OCI-LY1 (cell line): ENCODE measurements around the gene FGD3.

Source experiments
- H2AFZ ChIP-seq: fragments of 200-600 bp; sonication (generic), shearing (Covaris generic); 2 replicates; pipeline ENCODE4 v1.6.0; 2014; ENCODE audit warnings: antibody characterized with exemption, mild to moderate bottlenecking, low read length
- H3F3A ChIP-seq: fragments of 200-600 bp; sonication (generic), shearing (Covaris generic); 2 replicates; pipeline ENCODE4 v1.6.0; 2014; ENCODE audit warnings: mild to moderate bottlenecking, antibody characterized with exemption, low read length, moderate library complexity; ENCODE audit not compliant: insufficient read depth
- H3K27ac ChIP-seq: fragments of 200-600 bp; sonication (generic); 2 replicates; pipeline ENCODE4 v1.5.1; 2014; ENCODE audit warnings: low read length, mixed run types, mild to moderate bottlenecking, low read depth; ENCODE audit not compliant: poor library complexity, severe bottlenecking
- H3K27me3 ChIP-seq: fragments of 200-600 bp; sonication (generic); 2 replicates; pipeline ENCODE4 v1.6.0; 2014; ENCODE audit warnings: antibody characterized with exemption, mild to moderate bottlenecking, low read length, moderate library complexity; ENCODE audit not compliant: insufficient read depth
- H3K36me3 ChIP-seq: fragments of 200-600 bp; sonication (generic); 2 replicates; pipeline ENCODE4 v1.6.1; 2014; ENCODE audit warnings: mild to moderate bottlenecking, antibody characterized with exemption, low read length, moderate library complexity, mixed read lengths; ENCODE audit not compliant: insufficient read depth
- H3K4me1 ChIP-seq: fragments of 200-600 bp; sonication (generic); 2 replicates; pipeline ENCODE4 v1.5.1; 2014; ENCODE audit warnings: mild to moderate bottlenecking, low read length, moderate library complexity; ENCODE audit not compliant: insufficient read depth, severe bottlenecking
- H3K4me2 ChIP-seq: fragments of 200-600 bp; sonication (generic), shearing (Covaris generic); 2 replicates; pipeline ENCODE4 v1.6.1; 2014; ENCODE audit warnings: low read length
- H3K4me3 ChIP-seq: fragments of 200-600 bp; sonication (generic); 2 replicates; pipeline ENCODE4 v1.5.1; 2014; ENCODE audit warnings: low read length, low read depth, mild to moderate bottlenecking, mixed read lengths; ENCODE audit not compliant: poor library complexity, severe bottlenecking
- H3K79me2 ChIP-seq: fragments of 200-600 bp; shearing (Covaris generic); 2 replicates; pipeline ENCODE4 v1.6.1; 2016; ENCODE audit warnings: mixed run types, low read length, mixed read lengths; ENCODE audit not compliant: insufficient read depth
- H3K9ac ChIP-seq: fragments of 200-600 bp; sonication (generic), shearing (Covaris generic); 2 replicates; pipeline ENCODE4 v1.6.1; 2014; ENCODE audit warnings: mild to moderate bottlenecking, low read length, mixed read lengths
- H3K9me2 ChIP-seq: fragments of 200-600 bp; sonication (generic), shearing (Covaris generic); 2 replicates; pipeline ENCODE4 v1.6.1; 2014; ENCODE audit warnings: low read depth, mild to moderate bottlenecking, low read length, mixed read lengths
- H3K9me3 ChIP-seq: fragments of 200-600 bp; shearing (Covaris generic); 2 replicates; pipeline ENCODE4 v1.6.1; 2014; ENCODE audit warnings: low read length, mixed read lengths
- H4K20me1 ChIP-seq: fragments of 200-600 bp; sonication (generic), shearing (Covaris generic); 2 replicates; pipeline ENCODE4 v1.6.0; 2016; ENCODE audit warnings: mild to moderate bottlenecking, low read length; ENCODE audit not compliant: insufficient read depth
- EZH2 ChIP-seq: fragments of 200-600 bp; sonication (generic), shearing (Covaris generic); IDR thresholded peaks from 2 replicates; pipeline ENCODE4 v1.8.0; 2017; ENCODE audit warnings: borderline replicate concordance, mixed run types, mild to moderate bottlenecking, antibody characterized with exemption, low read length, moderate library complexity, mixed read lengths
- TF ChIP-seq, protein P1 (sequence below): fragments of 200-600 bp; sonication (generic), shearing (Covaris generic); IDR thresholded peaks from 2 replicates; pipeline ENCODE4 v1.5.1; 2017; ENCODE audit warnings: mild to moderate bottlenecking, antibody characterized with exemption, low read length, moderate library complexity, mixed read lengths

Gene FGD3

DNA sequence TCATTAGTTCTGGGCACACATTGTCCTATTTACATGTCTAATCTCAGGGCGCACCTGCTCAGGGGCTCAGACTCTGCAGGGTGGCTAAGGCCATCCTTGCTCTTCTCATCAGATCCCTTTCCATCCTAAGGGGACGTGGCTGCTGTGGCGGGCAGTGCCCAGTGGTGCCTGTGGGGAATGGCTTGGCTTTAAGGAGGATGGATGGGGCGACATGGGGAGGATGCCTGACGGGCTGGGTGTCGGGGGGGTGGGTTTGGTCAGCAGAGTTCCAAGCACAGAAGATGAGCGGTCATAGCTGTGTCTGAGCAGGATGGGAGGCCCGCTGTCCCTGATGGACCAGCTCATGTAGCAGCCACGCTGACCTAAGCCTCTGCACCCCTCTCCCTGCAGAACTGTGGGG is 70.3 kb downstream of the FGD3 start:
- Histone ChIP-seq H3K4me3 (no peak overlapping the region), H3K9me3 (no peaks in the 10 kb centered on the region), H3K27ac (no peak overlapping the region), H3K36me3 (peaks cover 72% of the 10 kb centered on the region), H3K9ac (no peak overlapping the region), H3F3A (no peaks in the 10 kb centered on the region), H3K27me3 (no peaks in the 10 kb centered on the region), H3K9me2 (no peaks in the 10 kb centered on the region), H3K79me2 (no peaks in the 10 kb centered on the region), H3K4me1 (no peaks in the 10 kb centered on the region), H2AFZ (no peak overlapping the region), H3K4me2 (no peak overlapping the region), H4K20me1 (no peaks in the 10 kb centered on the region)
- no peak for TF ChIP-seq EZH2
- TF ChIP-seq, protein P1, sequence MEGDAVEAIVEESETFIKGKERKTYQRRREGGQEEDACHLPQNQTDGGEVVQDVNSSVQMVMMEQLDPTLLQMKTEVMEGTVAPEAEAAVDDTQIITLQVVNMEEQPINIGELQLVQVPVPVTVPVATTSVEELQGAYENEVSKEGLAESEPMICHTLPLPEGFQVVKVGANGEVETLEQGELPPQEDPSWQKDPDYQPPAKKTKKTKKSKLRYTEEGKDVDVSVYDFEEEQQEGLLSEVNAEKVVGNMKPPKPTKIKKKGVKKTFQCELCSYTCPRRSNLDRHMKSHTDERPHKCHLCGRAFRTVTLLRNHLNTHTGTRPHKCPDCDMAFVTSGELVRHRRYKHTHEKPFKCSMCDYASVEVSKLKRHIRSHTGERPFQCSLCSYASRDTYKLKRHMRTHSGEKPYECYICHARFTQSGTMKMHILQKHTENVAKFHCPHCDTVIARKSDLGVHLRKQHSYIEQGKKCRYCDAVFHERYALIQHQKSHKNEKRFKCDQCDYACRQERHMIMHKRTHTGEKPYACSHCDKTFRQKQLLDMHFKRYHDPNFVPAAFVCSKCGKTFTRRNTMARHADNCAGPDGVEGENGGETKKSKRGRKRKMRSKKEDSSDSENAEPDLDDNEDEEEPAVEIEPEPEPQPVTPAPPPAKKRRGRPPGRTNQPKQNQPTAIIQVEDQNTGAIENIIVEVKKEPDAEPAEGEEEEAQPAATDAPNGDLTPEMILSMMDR = no peak

DNA sequence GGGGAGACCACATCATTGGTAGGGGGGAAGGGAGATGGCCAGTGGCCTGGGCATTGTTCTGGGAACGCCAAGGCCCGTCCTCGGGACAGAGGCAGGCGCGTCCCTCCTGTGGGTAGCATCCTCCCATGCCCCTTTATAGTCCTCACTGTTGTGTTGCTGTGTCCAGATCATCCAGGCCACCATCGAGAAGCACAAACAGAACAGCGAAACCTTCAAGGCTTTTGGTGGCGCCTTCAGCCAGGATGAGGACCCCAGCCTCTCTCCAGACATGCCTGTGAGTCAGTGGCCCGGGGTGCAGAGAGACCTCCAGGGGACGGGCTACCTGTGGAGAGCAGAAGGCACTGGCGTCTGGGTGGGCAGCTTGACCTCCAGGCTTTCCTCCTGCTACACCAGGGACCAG is 72.8 kb downstream of the FGD3 start:
- peaks cover 67% of the 10 kb centered on the region for H3K36me3 ChIP-seq
- H3K9me3 ChIP-seq = no peaks in the 10 kb centered on the region
- H3K27me3 ChIP-seq = no peaks in the 10 kb centered on the region
- H4K20me1 ChIP-seq = no peaks in the 10 kb centered on the region
- no peak overlapping the region for H2AFZ ChIP-seq
- no peak overlapping the region for H3K4me3 ChIP-seq
- no peaks in the 10 kb centered on the region for H3K79me2 ChIP-seq
- H3K4me2 ChIP-seq = no peak overlapping the region
- H3K9ac ChIP-seq = no peak overlapping the region
- H3K27ac ChIP-seq = no peak overlapping the region
- no peak for TF ChIP-seq EZH2
- H3F3A ChIP-seq = no peaks in the 10 kb centered on the region
- H3K9me2 ChIP-seq = no peaks in the 10 kb centered on the region
- H3K4me1 ChIP-seq = no peaks in the 10 kb centered on the region

DNA sequence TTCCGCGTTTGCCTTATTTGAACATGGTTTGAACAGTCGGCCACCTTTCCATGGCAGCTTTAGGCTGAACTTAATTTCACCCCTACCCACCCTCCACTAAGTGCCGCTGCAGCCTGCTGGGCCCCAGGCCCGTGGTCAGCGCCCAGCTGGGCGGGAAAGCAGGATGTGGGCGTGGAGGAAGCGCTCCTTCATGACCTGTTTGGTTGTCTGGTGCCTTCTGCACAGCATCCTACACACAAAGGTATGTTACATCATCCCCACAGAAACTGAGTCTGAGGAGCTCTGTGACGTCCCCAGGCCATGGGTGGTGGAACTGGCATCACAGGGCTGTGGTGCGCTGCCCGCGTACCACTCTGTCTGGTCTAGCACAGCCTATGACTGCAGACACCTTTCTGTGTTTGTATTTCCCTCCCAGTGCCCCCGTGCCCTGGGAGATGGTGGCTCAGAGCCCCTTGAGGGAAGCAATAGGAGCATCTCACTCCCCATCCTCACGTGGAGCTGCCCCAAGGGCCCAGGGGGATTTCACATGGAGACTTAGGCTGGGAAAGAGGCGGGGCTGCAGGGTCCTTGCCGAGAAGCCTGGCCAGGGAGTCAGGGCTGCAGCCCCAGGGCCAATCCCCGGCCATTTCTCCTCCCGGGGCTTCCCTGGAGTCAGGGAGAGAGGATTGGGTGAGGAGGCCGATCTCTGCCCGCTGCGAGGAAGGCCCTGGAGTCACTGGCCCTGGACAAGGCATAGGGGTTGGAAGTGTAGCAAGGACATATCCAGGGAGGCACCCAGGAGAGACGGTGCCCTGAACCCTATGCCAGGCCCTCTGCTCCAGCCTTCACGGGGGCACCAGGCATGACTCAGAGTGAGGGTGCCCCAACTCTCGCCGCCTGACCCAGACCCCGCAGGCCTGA is 73.7 kb downstream of the FGD3 start:
- Histone ChIP-seq H3K4me2 (no peak overlapping the region), H3K27ac (no peak overlapping the region), H3K4me3 (no peak overlapping the region), H3K9me2 (no peaks in the 10 kb centered on the region), H3K79me2 (no peaks in the 10 kb centered on the region), H3K9me3 (no peaks in the 10 kb centered on the region), H3F3A (no peaks in the 10 kb centered on the region), H3K36me3 (peaks cover 61% of the 10 kb centered on the region), H3K4me1 (no peaks in the 10 kb centered on the region), H4K20me1 (no peaks in the 10 kb centered on the region), H3K27me3 (no peaks in the 10 kb centered on the region), H3K9ac (no peak overlapping the region), H2AFZ (no peak overlapping the region)
- TF ChIP-seq, protein P1 = no peak
- no peak for TF ChIP-seq EZH2
